Cardiac fibroblast (primary cell): ENCODE data around the gene FAM20C.

Source experiments
- DNase-seq, 2 donors: peaks; one replicate each; pipeline versions ENCODE4 v3.0.0 to v3.0.0-alpha.2; 2010; ENCODE audit warnings: low read depth in 2 of 2
- H3K4me3 ChIP-seq, 2 donors: replicated peaks in 1 of 2; 1 replicate in 1 of 2; 2 replicates in 1 of 2; pipeline ENCODE4 v1.5.1; 2011; ENCODE audit warnings: low read depth in 2 of 2, low read length in 2 of 2, mild to moderate bottlenecking in 2 of 2, moderate library complexity in 1 of 2
- CTCF ChIP-seq: IDR thresholded peaks from one replicate; pipeline ENCODE4 v1.5.1; 2011; ENCODE audit warnings: low read depth, mild to moderate bottlenecking, low read length, inconsistent platforms

The FAM20C gene

GRCh38 chr7:191981-192649 is at the start of gene FAM20C:
TSS of gene FAM20C (plus strand) at chr7:192571. CDS start at chr7:193200, 629 bp downstream.
- TF ChIP-seq CTCF = no peak
- peak within 1 kb of the TSS; percentile 76 to 79 for H3K4me3 ChIP-seq
- DNase-seq = peak; percentile 77 to 89

- no peak for DNase-seq
- no peak for TF ChIP-seq CTCF
- no peak overlapping the region for H3K4me3 ChIP-seq
Measured at GRCh38 chr7:143145-143751, 49.1 kb upstream of the FAM20C start.

- no peak overlapping the region for H3K4me3 ChIP-seq
- TF ChIP-seq CTCF = no peak
- DNase-seq = no peak
Measured at GRCh38 chr7:143811-144453, 48.4 kb upstream of the FAM20C start.

GRCh38 chr7:144454-144826 is 47.9 kb upstream of the FAM20C start:
- no peak for DNase-seq
- H3K4me3 ChIP-seq = no peak overlapping the region
- no peak for TF ChIP-seq CTCF

- no peak for TF ChIP-seq CTCF
- H3K4me3 ChIP-seq = no peak overlapping the region
- DNase-seq = no peak
Measured at GRCh38 chr7:145863-146262, 46.5 kb upstream of the FAM20C start.

GRCh38 chr7:148543-148931 is 43.8 kb upstream of the FAM20C start:
- no peak for TF ChIP-seq CTCF
- DNase-seq = peak in 1 of 2 donors; percentile 7
- peak overlapping the region; percentile 49 to 68 for H3K4me3 ChIP-seq
